Epithelial cell of proximal tubule (primary cell): ENCODE data around the gene ITPK1. TPM values are rescaled to one million over a fixed set of nuclear protein-coding genes. Genes with fewer than 3 reads are reported as not detected.

Experiments used
- DNase-seq: peaks from one replicate; pipeline ENCODE4 v3.0.0-alpha.2; 2011; ENCODE audit warnings: low read depth
- H3K4me3 ChIP-seq: 2 replicates; pipeline ENCODE4 v1.5.1; 2011; ENCODE audit warnings: low read depth, mild to moderate bottlenecking, low read length
- total RNA-seq: library from RNA; depleted of rRNA; stranded (reverse); fragments of >200 nt; gene quantifications from 2 replicates; pipeline ENCODE4 v1.2.3, GENCODE V29; 2015
- TF ChIP-seq, protein P1 (sequence below): conservative IDR thresholded peaks from 2 replicates; pipeline ENCODE4 v1.5.1; 2012; ENCODE audit warnings: low read depth, mild to moderate bottlenecking, low read length

Gene ITPK1
- total RNA-seq, 1 donor from 2014 or later: 22.7 TPM

DNA sequence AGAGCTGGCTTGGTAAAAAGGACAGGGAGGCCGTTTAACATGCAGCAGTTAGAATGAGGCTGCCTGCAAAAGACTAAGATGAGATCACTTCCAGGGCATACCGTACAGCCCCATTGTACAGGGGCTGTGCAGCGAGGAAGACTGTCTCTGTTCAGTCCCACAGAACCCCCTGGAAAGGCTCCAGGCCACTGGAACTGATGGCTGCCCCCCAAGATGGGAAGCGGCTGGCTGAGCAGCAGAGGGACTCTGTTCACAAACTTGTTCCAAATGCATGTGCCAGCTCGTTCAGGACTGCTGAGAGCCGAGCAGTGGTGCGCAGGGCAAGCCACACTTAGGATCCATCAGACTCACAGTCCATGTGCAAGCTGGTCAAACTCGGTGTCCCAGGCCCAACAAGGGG lies 109.9 kb downstream of the ITPK1 start:
- TF ChIP-seq, protein P1, sequence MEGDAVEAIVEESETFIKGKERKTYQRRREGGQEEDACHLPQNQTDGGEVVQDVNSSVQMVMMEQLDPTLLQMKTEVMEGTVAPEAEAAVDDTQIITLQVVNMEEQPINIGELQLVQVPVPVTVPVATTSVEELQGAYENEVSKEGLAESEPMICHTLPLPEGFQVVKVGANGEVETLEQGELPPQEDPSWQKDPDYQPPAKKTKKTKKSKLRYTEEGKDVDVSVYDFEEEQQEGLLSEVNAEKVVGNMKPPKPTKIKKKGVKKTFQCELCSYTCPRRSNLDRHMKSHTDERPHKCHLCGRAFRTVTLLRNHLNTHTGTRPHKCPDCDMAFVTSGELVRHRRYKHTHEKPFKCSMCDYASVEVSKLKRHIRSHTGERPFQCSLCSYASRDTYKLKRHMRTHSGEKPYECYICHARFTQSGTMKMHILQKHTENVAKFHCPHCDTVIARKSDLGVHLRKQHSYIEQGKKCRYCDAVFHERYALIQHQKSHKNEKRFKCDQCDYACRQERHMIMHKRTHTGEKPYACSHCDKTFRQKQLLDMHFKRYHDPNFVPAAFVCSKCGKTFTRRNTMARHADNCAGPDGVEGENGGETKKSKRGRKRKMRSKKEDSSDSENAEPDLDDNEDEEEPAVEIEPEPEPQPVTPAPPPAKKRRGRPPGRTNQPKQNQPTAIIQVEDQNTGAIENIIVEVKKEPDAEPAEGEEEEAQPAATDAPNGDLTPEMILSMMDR: no peak
- DNase-seq: no peak
- no peak overlapping the region for H3K4me3 ChIP-seq

DNA sequence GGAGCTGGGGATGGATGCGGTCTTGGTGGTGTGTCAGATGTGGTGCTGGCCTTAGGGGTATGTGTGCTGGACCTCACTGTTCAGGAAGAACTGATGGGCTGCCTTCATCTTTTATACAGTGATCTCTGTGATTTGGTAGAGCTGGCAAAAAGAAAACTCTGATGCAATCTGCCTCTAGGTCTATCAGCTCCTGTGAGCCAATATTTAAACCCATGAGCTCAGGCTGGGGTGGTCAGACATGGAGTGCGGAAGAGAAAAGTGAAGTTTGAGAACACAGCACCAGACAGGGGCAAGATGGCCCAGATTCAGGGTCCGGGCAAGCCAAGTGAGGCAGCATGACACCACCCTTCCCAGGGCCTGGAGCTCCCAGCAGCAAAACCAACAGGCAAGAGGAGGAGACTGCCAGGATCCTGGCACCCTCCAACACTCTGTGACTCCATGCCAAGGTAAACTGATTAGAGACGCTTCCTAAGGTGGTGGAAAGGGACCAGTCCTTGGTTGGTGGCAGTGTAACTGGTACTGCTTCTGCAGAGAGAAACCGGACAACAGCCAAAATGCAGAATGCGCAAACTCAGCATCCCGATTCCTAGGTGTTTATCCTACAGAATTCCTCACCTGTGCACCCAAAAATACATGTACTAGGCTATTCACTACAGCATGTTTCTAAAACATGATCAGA lies 110.5 kb downstream of the ITPK1 start:
- DNase-seq: no peak
- H3K4me3 ChIP-seq: no peak overlapping the region

DNA sequence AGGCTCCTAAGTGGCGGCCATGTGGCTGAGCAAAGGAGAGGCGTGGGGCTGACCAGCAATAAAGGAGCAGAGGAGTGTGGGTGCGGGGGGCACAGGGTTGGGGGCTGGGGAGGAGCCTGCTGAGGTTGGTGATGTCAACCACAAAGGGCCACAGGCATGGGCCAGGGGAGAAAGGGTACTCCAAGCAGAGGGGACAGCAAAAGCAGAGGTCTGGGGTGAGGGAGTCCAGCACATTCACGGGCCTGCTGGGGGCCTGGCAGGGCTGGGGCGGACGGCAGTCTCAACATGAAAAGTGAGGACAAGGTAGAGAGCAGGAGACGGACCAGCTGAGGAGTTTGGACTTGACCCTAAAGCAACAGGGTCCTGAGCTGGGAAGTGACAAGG lies 111.0 kb downstream of the ITPK1 start:
- no peak overlapping the region for H3K4me3 ChIP-seq
- DNase-seq: no peak
- TF ChIP-seq, protein P1: no peak

More for the DNA sequence above, 110.5 kb downstream of the ITPK1 start:
- TF ChIP-seq, protein P1: no peak

DNA sequence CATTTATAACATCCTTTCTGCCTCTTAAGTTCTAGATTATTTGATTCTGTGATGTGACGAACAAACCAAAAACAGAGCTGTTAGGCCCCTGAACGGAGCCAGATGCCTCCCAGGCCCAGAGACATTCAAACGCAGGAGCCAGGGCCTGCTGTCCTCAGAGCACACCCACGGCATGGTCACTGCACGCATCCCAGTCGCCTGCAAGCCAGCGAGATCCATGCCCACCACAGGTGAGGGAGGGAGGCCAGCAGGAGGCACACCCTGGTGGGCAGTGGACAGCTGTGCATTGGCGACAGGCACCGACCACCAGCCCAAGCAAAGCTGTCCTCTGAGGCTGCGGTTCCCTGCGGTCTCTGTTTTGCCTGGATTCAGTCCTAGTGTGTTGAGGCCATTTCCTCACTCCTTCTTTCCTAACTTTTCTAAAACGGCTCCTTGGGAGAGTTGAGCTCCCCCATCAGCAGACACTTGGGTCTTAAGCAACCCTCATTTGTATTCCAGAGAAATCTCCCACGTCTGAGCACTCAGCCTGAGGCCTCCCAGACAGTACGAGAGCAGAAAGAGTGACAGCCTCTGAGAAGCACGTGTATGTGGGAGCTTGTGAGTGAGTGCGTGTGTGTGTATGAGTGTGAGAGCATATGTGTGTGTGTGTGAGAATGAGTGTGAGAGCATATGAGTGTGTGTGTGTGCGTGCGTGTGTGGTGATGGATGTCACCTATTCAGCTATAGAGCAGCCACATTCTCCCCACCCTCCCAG lies 111.6 kb downstream of the ITPK1 start:
- no peak for DNase-seq
- no peak overlapping the region for H3K4me3 ChIP-seq
- TF ChIP-seq, protein P1: no peak

DNA sequence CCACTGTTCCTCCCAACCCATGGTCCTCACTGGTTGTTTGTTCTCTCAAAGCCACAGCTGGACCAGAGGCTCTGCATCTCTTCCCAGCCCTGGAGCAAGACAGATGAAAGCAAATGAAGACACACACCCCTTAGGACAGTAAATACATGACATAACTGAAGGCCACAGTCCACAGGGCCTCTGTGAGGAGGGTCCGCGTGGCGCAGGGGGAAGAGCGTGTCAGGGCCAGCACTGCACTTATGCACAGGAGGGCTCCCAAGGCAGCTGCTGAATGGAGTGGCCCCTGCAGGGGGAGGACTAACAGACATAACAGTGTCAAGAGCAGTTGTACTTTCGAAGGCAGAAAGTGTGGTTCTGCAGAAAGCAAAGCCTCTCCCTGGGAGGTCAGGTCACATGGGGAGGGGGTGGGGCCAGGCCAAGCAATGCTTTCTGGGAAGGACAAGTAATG lies 112.8 kb downstream of the ITPK1 start:
- TF ChIP-seq, protein P1: no peak
- no peak overlapping the region for H3K4me3 ChIP-seq
- no peak for DNase-seq

DNA sequence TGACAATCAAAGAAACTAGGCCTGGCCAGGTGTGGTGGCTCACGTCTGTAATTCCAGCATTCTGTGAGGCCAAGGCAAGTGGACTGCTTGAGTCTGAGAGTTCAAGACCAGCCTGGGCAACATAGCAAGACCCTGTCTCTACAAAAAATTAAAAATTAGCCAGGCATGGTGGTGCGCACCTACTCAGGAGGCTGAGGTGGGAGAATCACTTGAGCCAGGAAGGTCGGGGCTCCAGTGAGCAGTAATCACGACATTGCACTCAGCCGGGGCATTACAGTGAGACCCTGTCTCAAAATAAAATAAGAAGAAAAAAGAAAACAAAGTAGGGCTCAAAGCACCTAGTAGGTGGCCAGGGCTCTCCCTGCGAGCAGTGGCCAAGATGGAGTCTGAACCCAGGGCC lies 113.7 kb downstream of the ITPK1 start:
- TF ChIP-seq, protein P1: no peak
- no peak overlapping the region for H3K4me3 ChIP-seq
- DNase-seq: no peak
